Endothelial cell of umbilical vein (primary cell): Measurements from ENCODE around the gene ZNF354C. TPM values are rescaled to one million over a fixed set of nuclear protein-coding genes. Genes with fewer than 3 reads are reported as not detected.

Source experiments
- BruUV-seq: library from RNA; stranded (reverse); fragments of 400-500 nt; replicated peaks from 2 replicates; lab custom pipeline; 2021; lab: Mats Ljungman, UMichigan
- CTCF ChIA-PET: fragments of 300-600, 350-600 bp; sonication (Branson Sonifier 250); formaldehyde crosslinking; loops from one replicate; lab custom pipeline; 2021; ENCODE audit warnings: antibody characterized with exemption, inconsistent platforms; lab: Charles Lee
- POLR2A ChIA-PET: fragments of 300-600, 350-600 bp; sonication (Branson Sonifier 250); formaldehyde crosslinking; loops from one replicate; lab custom pipeline; 2021; ENCODE audit warnings: antibody characterized with exemption, inconsistent platforms; lab: Charles Lee
- DNase-seq: peaks from one replicate; pipeline ENCODE4 v3.0.0-alpha.2; 2011; ENCODE audit warnings: low read depth, low spot score
- FAIRE-seq: peaks from 2 replicates; lab custom pipeline; 2011; peaks lifted over from hg19 to GRCh38; lab: Jason Lieb, UNC
- H2AFZ ChIP-seq: 2 replicates; pipeline ENCODE4 v1.6.0; 2012; ENCODE audit warnings: low read depth, low read length, control low read depth, inconsistent platforms
- H3K27ac ChIP-seq: 2 replicates; pipeline ENCODE4 v1.5.1; 2011; ENCODE audit warnings: low read depth, mild to moderate bottlenecking, control low read depth, low read length, moderate library complexity; ENCODE audit not compliant: insufficient read depth
- H3K27me3 ChIP-seq, 2 experiments: 2 replicates each; pipeline versions ENCODE4 v1.6.0 to v1.6.1; 2011; ENCODE audit warnings: low read length in 2 of 2, mixed read lengths in 1 of 2; ENCODE audit not compliant: control insufficient read depth in 2 of 2, insufficient read depth in 2 of 2
- H3K36me3 ChIP-seq, 2 experiments: 2 replicates in 1 of 2; 3 replicates in 1 of 2; pipeline ENCODE4 v1.5.1; 2011; ENCODE audit warnings: low read length in 2 of 2, mild to moderate bottlenecking in 1 of 2, moderate library complexity in 1 of 2; ENCODE audit not compliant: control insufficient read depth in 2 of 2, insufficient read depth in 2 of 2; ENCODE audit errors: extremely low read depth in 1 of 2
- H3K4me1 ChIP-seq: 3 replicates; pipeline ENCODE4 v1.5.1; 2011; ENCODE audit warnings: mild to moderate bottlenecking, low read length; ENCODE audit not compliant: control insufficient read depth, insufficient read depth; ENCODE audit errors: extremely low read depth
- H3K4me2 ChIP-seq: 2 replicates; pipeline ENCODE4 v1.6.1; 2011; ENCODE audit warnings: low read length, control low read depth, mixed read lengths; ENCODE audit not compliant: insufficient read depth
- H3K4me3 ChIP-seq, 3 experiments: fragments of 200-600 bp in 1 of 3; sonication (generic), shearing (Covaris generic) in 1 of 3; replicated peaks in 1 of 3; 2 replicates each; pipeline ENCODE4 v1.5.1; 2011 to 2016; ENCODE audit warnings: control low read depth in 3 of 3, low read length in 3 of 3, mild to moderate bottlenecking in 2 of 3, inconsistent platforms in 1 of 3, low read depth in 1 of 3, moderate library complexity in 1 of 3; ENCODE audit not compliant: insufficient read depth in 1 of 3
- H3K79me2 ChIP-seq: 2 replicates; pipeline ENCODE4 v1.6.0; 2012; ENCODE audit warnings: low read length, inconsistent platforms; ENCODE audit not compliant: control insufficient read depth, insufficient read depth
- H3K9ac ChIP-seq: replicated peaks from 2 replicates; pipeline ENCODE3; 2011; ENCODE audit warnings: low read length, control low read depth; ENCODE audit not compliant: insufficient read depth; ENCODE audit errors: extremely low read depth
- H3K9me1 ChIP-seq: replicated peaks from 3 replicates; pipeline ENCODE4 v1.6.0; 2011; ENCODE audit warnings: mild to moderate bottlenecking, low read length; ENCODE audit not compliant: control insufficient read depth, insufficient read depth; ENCODE audit errors: extremely low read depth
- H3K9me3 ChIP-seq: replicated peaks from 2 replicates; pipeline ENCODE4 v1.5.1; 2012; ENCODE audit warnings: low read length, inconsistent platforms; ENCODE audit not compliant: control insufficient read depth, insufficient read depth
- H4K20me1 ChIP-seq: replicated peaks from 2 replicates; pipeline ENCODE3; 2011; ENCODE audit warnings: mild to moderate bottlenecking, low read length; ENCODE audit not compliant: control insufficient read depth, insufficient read depth; ENCODE audit errors: extremely low read depth
- EZH2 ChIP-seq: IDR thresholded peaks from 2 replicates; pipeline ENCODE4 v1.6.1; 2012; ENCODE audit warnings: borderline replicate concordance, low read depth, mild to moderate bottlenecking, moderate library complexity, low read length, inconsistent platforms; ENCODE audit not compliant: severe bottlenecking
- FOS ChIP-seq: IDR thresholded peaks from 2 replicates; pipeline ENCODE4 v1.6.1; 2011; ENCODE audit warnings: mild to moderate bottlenecking, low read length, moderate library complexity, borderline replicate concordance; ENCODE audit not compliant: insufficient read depth
- GATA2 ChIP-seq: IDR thresholded peaks from 2 replicates; pipeline ENCODE4 v1.7.0; 2011; ENCODE audit warnings: low read depth, mild to moderate bottlenecking, moderate library complexity, mixed read lengths, low read length; ENCODE audit not compliant: insufficient read length, insufficient read depth
- JUN ChIP-seq: IDR thresholded peaks from 2 replicates; pipeline ENCODE4 v1.6.1; 2011; ENCODE audit warnings: borderline replicate concordance, low read depth; ENCODE audit not compliant: insufficient read length, insufficient read depth
- MAX ChIP-seq: IDR thresholded peaks from 2 replicates; pipeline ENCODE4 v1.6.1; 2011; ENCODE audit not compliant: insufficient read depth, insufficient read length
- MYC ChIP-seq: IDR thresholded peaks from one replicate; pipeline ENCODE4 v1.6.1; 2011; ENCODE audit warnings: mild to moderate bottlenecking, low read depth, low read length
- POLR2A ChIP-seq: IDR thresholded peaks from 2 replicates; pipeline ENCODE4 v1.6.1; 2012; ENCODE audit warnings: low read depth, mild to moderate bottlenecking, control low read depth, low read length
- POLR2AphosphoS5 ChIP-seq: IDR thresholded peaks from 2 replicates; pipeline ENCODE4 v1.6.1; 2012; ENCODE audit warnings: low read depth, mild to moderate bottlenecking, control low read depth, low read length, moderate library complexity; ENCODE audit not compliant: insufficient read depth
- dilution Hi-C: fragments of 300-500 bp; cut with MboI; formaldehyde crosslinking; loops from one replicate; pipeline ENCODE4 v1.15.0; 2019; ENCODE audit warnings: low sequenced_read_pairs; ENCODE audit not compliant: extremely low pct_ligation_motif_present
- intact Hi-C: fragments of 100-400 bp; cut with micrococcal nuclease; formaldehyde crosslinking; loops from one replicate; pipeline ENCODE4 v1.10.0; 2022
- polyA plus RNA-seq, 4 experiments: library from polyadenylated mRNA; depleted of rRNA in 3 of 4; stranded (reverse) in 3 of 4; unstranded in 1 of 4; fragments of >200 nt; gene quantifications; 2 replicates each; pipeline versions ENCODE4 v1.2.1 to v1.2.3, GENCODE V29; 2011 to 2012; ENCODE audit warnings: missing spikeins in 1 of 4
- total RNA-seq: library from RNA; stranded (reverse); gene quantifications from 2 replicates; pipeline ENCODE4 v1.2.3, GENCODE V29; 2021
- TF ChIP-seq, protein P1 (sequence below), 2 donors: IDR thresholded peaks; 1 replicate in 1 of 2; 2 replicates in 1 of 2; pipeline ENCODE4 v1.5.1; 2011; ENCODE audit warnings: low read length in 2 of 2, mild to moderate bottlenecking in 2 of 2, moderate library complexity in 2 of 2, control low read depth in 1 of 2, inconsistent platforms in 1 of 2, low read depth in 1 of 2; ENCODE audit not compliant: insufficient read depth in 1 of 2; ENCODE audit errors: extremely low read depth in 1 of 2

ZNF354C gene
- total and polyA plus RNA-seq, 2 donors (not counting 3 experiments of a cell fraction or from before 2014, with no cell fraction given), result 1.5 to 4.7 TPM

GRCh38 chr5:179124273-179124852 lies 64.2 kb downstream of the ZNF354C start:
- CTCF ChIA-PET, result no interaction called here
- TF ChIP-seq GATA2 (no peak), FOS (no peak), EZH2 (no peak), JUN (no peak), POLR2AphosphoS5 (no peak), POLR2A (no peak), MAX (no peak), MYC (no peak)
- TF ChIP-seq, protein P1, sequence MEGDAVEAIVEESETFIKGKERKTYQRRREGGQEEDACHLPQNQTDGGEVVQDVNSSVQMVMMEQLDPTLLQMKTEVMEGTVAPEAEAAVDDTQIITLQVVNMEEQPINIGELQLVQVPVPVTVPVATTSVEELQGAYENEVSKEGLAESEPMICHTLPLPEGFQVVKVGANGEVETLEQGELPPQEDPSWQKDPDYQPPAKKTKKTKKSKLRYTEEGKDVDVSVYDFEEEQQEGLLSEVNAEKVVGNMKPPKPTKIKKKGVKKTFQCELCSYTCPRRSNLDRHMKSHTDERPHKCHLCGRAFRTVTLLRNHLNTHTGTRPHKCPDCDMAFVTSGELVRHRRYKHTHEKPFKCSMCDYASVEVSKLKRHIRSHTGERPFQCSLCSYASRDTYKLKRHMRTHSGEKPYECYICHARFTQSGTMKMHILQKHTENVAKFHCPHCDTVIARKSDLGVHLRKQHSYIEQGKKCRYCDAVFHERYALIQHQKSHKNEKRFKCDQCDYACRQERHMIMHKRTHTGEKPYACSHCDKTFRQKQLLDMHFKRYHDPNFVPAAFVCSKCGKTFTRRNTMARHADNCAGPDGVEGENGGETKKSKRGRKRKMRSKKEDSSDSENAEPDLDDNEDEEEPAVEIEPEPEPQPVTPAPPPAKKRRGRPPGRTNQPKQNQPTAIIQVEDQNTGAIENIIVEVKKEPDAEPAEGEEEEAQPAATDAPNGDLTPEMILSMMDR (IDR thresholded peaks at IDR 0.05; ENCODE audit: extremely low read depth in 1 of 2, insufficient read depth in 1 of 2, low read depth in 1 of 2, low read length in 2 of 2), result no peak
- no peaks in the 10 kb centered on the region for H3K36me3 ChIP-seq

More at GRCh38 chr5:179124273-179124852, 64.2 kb downstream of the ZNF354C start:
- no peaks in the 10 kb centered on the region for H4K20me1 ChIP-seq
- H3K9me3 ChIP-seq, result no peaks in the 10 kb centered on the region
- dilution Hi-C loops, result no loop called here
- H2AFZ ChIP-seq, result no peak overlapping the region
- H3K4me1 ChIP-seq, result no peaks in the 10 kb centered on the region
- H3K4me2 ChIP-seq, result no peak overlapping the region
- H3K27me3 ChIP-seq, result no peaks in the 10 kb centered on the region
- H3K27ac ChIP-seq, result no peak overlapping the region
- FAIRE-seq (no peak), DNase-seq (no peak)
- POLR2A ChIA-PET, result no interaction called here
- H3K4me3 ChIP-seq, result no peak overlapping the region
- intact Hi-C loops, result no loop called here
- H3K79me2 ChIP-seq, result no peaks in the 10 kb centered on the region
- H3K9ac ChIP-seq, result no peak overlapping the region
- no TSS peak for BruUV-seq
- H3K9me1 ChIP-seq, result no peaks in the 10 kb centered on the region
